A673 (cell line): ENCODE measurements around the gene ARHGAP44. TPM values are rescaled to one million over a fixed set of nuclear protein-coding genes. Genes with fewer than 3 reads are reported as not detected.

Experiments
- BruUV-seq: library from RNA; stranded (reverse); fragments of 400-500 nt; replicated peaks from 2 replicates; lab custom pipeline; 2021; lab: Mats Ljungman, UMichigan
- CTCF ChIA-PET: fragments of 300-600 bp; sonication (Branson Sonifier 250); formaldehyde crosslinking; loops from one replicate; lab custom pipeline; 2022; ENCODE audit warnings: antibody characterized with exemption; lab: Charles Lee
- POLR2A ChIA-PET: fragments of 300-600 bp; sonication (Branson Sonifier 250); formaldehyde crosslinking; loops from one replicate; lab custom pipeline; 2022; ENCODE audit warnings: antibody characterized with exemption; ENCODE audit not compliant: low non-redundant PET; lab: Charles Lee
- DNase-seq: peaks from one replicate; pipeline ENCODE4 v3.0.0-alpha.2; 2015; ENCODE audit warnings: low spot score
- H3K27ac ChIP-seq: fragments of 200-600 bp; sonication (generic); 2 replicates; pipeline ENCODE4 v1.5.1; 2016; ENCODE audit warnings: mixed run types, low read depth, mild to moderate bottlenecking, mixed read lengths, antibody characterized with exemption, low read length; ENCODE audit not compliant: poor library complexity, severe bottlenecking
- H3K27me3 ChIP-seq: fragments of 200-600 bp; sonication (generic); replicated peaks from 2 replicates; pipeline ENCODE4 v1.6.1; 2017; ENCODE audit warnings: mixed run types, low read depth, mild to moderate bottlenecking, mixed read lengths, antibody characterized with exemption, low read length; ENCODE audit not compliant: insufficient read depth, poor library complexity
- H3K36me3 ChIP-seq: fragments of 200-600 bp; sonication (generic); 2 replicates; pipeline ENCODE4 v1.6.1; 2016; ENCODE audit warnings: mixed run types, mild to moderate bottlenecking, mixed read lengths, antibody characterized with exemption, low read length; ENCODE audit not compliant: insufficient read depth, poor library complexity, severe bottlenecking
- H3K4me1 ChIP-seq: fragments of 200-600 bp; sonication (generic); 2 replicates; pipeline ENCODE4 v1.6.1; 2017; ENCODE audit warnings: mixed run types, mild to moderate bottlenecking, mixed read lengths, antibody characterized with exemption, low read length; ENCODE audit not compliant: insufficient read depth, poor library complexity, severe bottlenecking
- H3K4me3 ChIP-seq: fragments of 200-600 bp; sonication (generic); 2 replicates; pipeline ENCODE4 v1.5.1; 2016; ENCODE audit warnings: low read depth, mixed run types, mild to moderate bottlenecking, mixed read lengths, low read length; ENCODE audit not compliant: poor library complexity, severe bottlenecking
- H3K9me3 ChIP-seq: fragments of 200-600 bp; sonication (generic); 2 replicates; pipeline ENCODE4 v1.6.1; 2016; ENCODE audit warnings: mixed run types, low read depth, mild to moderate bottlenecking, mixed read lengths, antibody characterized with exemption, low read length; ENCODE audit not compliant: poor library complexity, severe bottlenecking
- CTCF ChIP-seq: fragments of 300-800, 200-600 bp; sonication (generic); conservative IDR thresholded peaks from 2 replicates; pipeline ENCODE4 v1.5.1; 2017; ENCODE audit warnings: low read depth, mild to moderate bottlenecking, antibody characterized with exemption, low read length, moderate library complexity, mixed read lengths
- EZH2 ChIP-seq: fragments of 200-600 bp; sonication (generic); IDR thresholded peaks from 2 replicates; pipeline ENCODE4 v1.6.1; 2017; ENCODE audit warnings: borderline replicate concordance, low read depth, mild to moderate bottlenecking, mixed read lengths, antibody characterized with exemption, low read length; ENCODE audit not compliant: poor library complexity, severe bottlenecking
- intact Hi-C: fragments of 100-400 bp; cut with micrococcal nuclease; formaldehyde crosslinking; loops from one replicate; pipeline ENCODE4 v1.10.0; 2022; ENCODE audit not compliant: unreplicated experiment
- total RNA-seq: library from RNA; stranded (reverse); gene quantifications from 2 replicates; pipeline ENCODE4 v1.2.3, GENCODE V29; 2021

The ARHGAP44 gene
- total RNA-seq, 1 experiment from 2014 or later = 0.49 TPM

GRCh38 chr17:12896180-12896785, 107.0 kb downstream of the ARHGAP44 start:
- intact Hi-C loops = no loop called here
- Histone ChIP-seq H3K27me3 (no peaks in the 10 kb centered on the region), H3K36me3 (no peaks in the 10 kb centered on the region), H3K27ac (no peak overlapping the region), H3K4me3 (no peak overlapping the region), H3K9me3 (peaks cover 4% of the 10 kb centered on the region), H3K4me1 (no peaks in the 10 kb centered on the region)
- CTCF ChIA-PET = no interaction called here
- no TSS peak for BruUV-seq
- TF ChIP-seq EZH2 (no peak), CTCF (no peak)
- no peak for DNase-seq
- POLR2A ChIA-PET = no interaction called here

GRCh38 chr17:12898110-12898509, 108.8 kb downstream of the ARHGAP44 start:
- no peak for DNase-seq
- H3K27me3 ChIP-seq = no peaks in the 10 kb centered on the region
- H3K27ac ChIP-seq = no peak overlapping the region
- no peak for TF ChIP-seq EZH2
- TF ChIP-seq CTCF = no peak
- BruUV-seq = no TSS peak
- ChIA-PET POLR2A (no interaction called here), CTCF (no interaction called here)
- no peaks in the 10 kb centered on the region for H3K36me3 ChIP-seq
- H3K4me3 ChIP-seq = no peak overlapping the region
- H3K9me3 ChIP-seq = no peaks in the 10 kb centered on the region
- intact Hi-C loops = no loop called here
- H3K4me1 ChIP-seq = no peaks in the 10 kb centered on the region

- no peak overlapping the region for H3K27ac ChIP-seq
- DNase-seq = no peak
- ChIA-PET CTCF (no interaction called here), POLR2A (no interaction called here)
- no TSS peak for BruUV-seq
- no peaks in the 10 kb centered on the region for H3K27me3 ChIP-seq
- H3K36me3 ChIP-seq = no peaks in the 10 kb centered on the region
- no peaks in the 10 kb centered on the region for H3K4me1 ChIP-seq
- intact Hi-C loops = no loop called here
- no peak overlapping the region for H3K4me3 ChIP-seq
- H3K9me3 ChIP-seq = no peaks in the 10 kb centered on the region
- no peak for TF ChIP-seq EZH2
- no peak for TF ChIP-seq CTCF
Measured at GRCh38 chr17:12899604-12900003, 110.3 kb downstream of the ARHGAP44 start.
